Endothelial cell of umbilical vein (primary cell): ENCODE results near the gene C4orf17. TPM values are rescaled to one million over a fixed set of nuclear protein-coding genes. Genes with fewer than 3 reads are reported as not detected.
A peak's percentile ranks its signal among the peaks of the same experiment; 100 is the strongest.

Source experiments
- BruUV-seq: library from RNA; stranded (reverse); fragments of 400-500 nt; replicated peaks from 2 replicates; lab custom pipeline; 2021; lab: Mats Ljungman, UMichigan
- CTCF ChIA-PET: fragments of 300-600, 350-600 bp; sonication (Branson Sonifier 250); formaldehyde crosslinking; loops from one replicate; lab custom pipeline; 2021; ENCODE audit warnings: antibody characterized with exemption, inconsistent platforms; lab: Charles Lee
- POLR2A ChIA-PET: fragments of 300-600, 350-600 bp; sonication (Branson Sonifier 250); formaldehyde crosslinking; loops from one replicate; lab custom pipeline; 2021; ENCODE audit warnings: antibody characterized with exemption, inconsistent platforms; lab: Charles Lee
- DNase-seq: peaks from one replicate; pipeline ENCODE4 v3.0.0-alpha.2; 2011; ENCODE audit warnings: low read depth, low spot score
- FAIRE-seq: peaks from 2 replicates; lab custom pipeline; 2011; peaks lifted over from hg19 to GRCh38; lab: Jason Lieb, UNC
- H2AFZ ChIP-seq: 2 replicates; pipeline ENCODE4 v1.6.0; 2012; ENCODE audit warnings: low read depth, low read length, control low read depth, inconsistent platforms
- H3K27ac ChIP-seq: 2 replicates; pipeline ENCODE4 v1.5.1; 2011; ENCODE audit warnings: low read depth, mild to moderate bottlenecking, control low read depth, low read length, moderate library complexity; ENCODE audit not compliant: insufficient read depth
- H3K27me3 ChIP-seq, 2 experiments: 2 replicates each; pipeline versions ENCODE4 v1.6.0 to v1.6.1; 2011; ENCODE audit warnings: low read length in 2 of 2, mixed read lengths in 1 of 2; ENCODE audit not compliant: control insufficient read depth in 2 of 2, insufficient read depth in 2 of 2
- H3K36me3 ChIP-seq, 2 experiments: 2 replicates in 1 of 2; 3 replicates in 1 of 2; pipeline ENCODE4 v1.5.1; 2011; ENCODE audit warnings: low read length in 2 of 2, mild to moderate bottlenecking in 1 of 2, moderate library complexity in 1 of 2; ENCODE audit not compliant: control insufficient read depth in 2 of 2, insufficient read depth in 2 of 2; ENCODE audit errors: extremely low read depth in 1 of 2
- H3K4me1 ChIP-seq: 3 replicates; pipeline ENCODE4 v1.5.1; 2011; ENCODE audit warnings: mild to moderate bottlenecking, low read length; ENCODE audit not compliant: control insufficient read depth, insufficient read depth; ENCODE audit errors: extremely low read depth
- H3K4me2 ChIP-seq: 2 replicates; pipeline ENCODE4 v1.6.1; 2011; ENCODE audit warnings: low read length, control low read depth, mixed read lengths; ENCODE audit not compliant: insufficient read depth
- H3K4me3 ChIP-seq, 3 experiments: fragments of 200-600 bp in 1 of 3; sonication (generic), shearing (Covaris generic) in 1 of 3; replicated peaks in 1 of 3; 2 replicates each; pipeline ENCODE4 v1.5.1; 2011 to 2016; ENCODE audit warnings: control low read depth in 3 of 3, low read length in 3 of 3, mild to moderate bottlenecking in 2 of 3, inconsistent platforms in 1 of 3, low read depth in 1 of 3, moderate library complexity in 1 of 3; ENCODE audit not compliant: insufficient read depth in 1 of 3
- H3K79me2 ChIP-seq: 2 replicates; pipeline ENCODE4 v1.6.0; 2012; ENCODE audit warnings: low read length, inconsistent platforms; ENCODE audit not compliant: control insufficient read depth, insufficient read depth
- H3K9ac ChIP-seq: replicated peaks from 2 replicates; pipeline ENCODE3; 2011; ENCODE audit warnings: low read length, control low read depth; ENCODE audit not compliant: insufficient read depth; ENCODE audit errors: extremely low read depth
- H3K9me1 ChIP-seq: replicated peaks from 3 replicates; pipeline ENCODE4 v1.6.0; 2011; ENCODE audit warnings: mild to moderate bottlenecking, low read length; ENCODE audit not compliant: control insufficient read depth, insufficient read depth; ENCODE audit errors: extremely low read depth
- H3K9me3 ChIP-seq: replicated peaks from 2 replicates; pipeline ENCODE4 v1.5.1; 2012; ENCODE audit warnings: low read length, inconsistent platforms; ENCODE audit not compliant: control insufficient read depth, insufficient read depth
- H4K20me1 ChIP-seq: replicated peaks from 2 replicates; pipeline ENCODE3; 2011; ENCODE audit warnings: mild to moderate bottlenecking, low read length; ENCODE audit not compliant: control insufficient read depth, insufficient read depth; ENCODE audit errors: extremely low read depth
- CTCF ChIP-seq, 2 donors: IDR thresholded peaks; 1 replicate in 1 of 2; 2 replicates in 1 of 2; pipeline ENCODE4 v1.5.1; 2011; ENCODE audit warnings: low read length in 2 of 2, mild to moderate bottlenecking in 2 of 2, moderate library complexity in 2 of 2, control low read depth in 1 of 2, inconsistent platforms in 1 of 2, low read depth in 1 of 2; ENCODE audit not compliant: insufficient read depth in 1 of 2; ENCODE audit errors: extremely low read depth in 1 of 2
- EZH2 ChIP-seq: IDR thresholded peaks from 2 replicates; pipeline ENCODE4 v1.6.1; 2012; ENCODE audit warnings: borderline replicate concordance, low read depth, mild to moderate bottlenecking, moderate library complexity, low read length, inconsistent platforms; ENCODE audit not compliant: severe bottlenecking
- FOS ChIP-seq: IDR thresholded peaks from 2 replicates; pipeline ENCODE4 v1.6.1; 2011; ENCODE audit warnings: mild to moderate bottlenecking, low read length, moderate library complexity, borderline replicate concordance; ENCODE audit not compliant: insufficient read depth
- GATA2 ChIP-seq: IDR thresholded peaks from 2 replicates; pipeline ENCODE4 v1.7.0; 2011; ENCODE audit warnings: low read depth, mild to moderate bottlenecking, moderate library complexity, mixed read lengths, low read length; ENCODE audit not compliant: insufficient read length, insufficient read depth
- MAX ChIP-seq: IDR thresholded peaks from 2 replicates; pipeline ENCODE4 v1.6.1; 2011; ENCODE audit not compliant: insufficient read depth, insufficient read length
- MYC ChIP-seq: IDR thresholded peaks from one replicate; pipeline ENCODE4 v1.6.1; 2011; ENCODE audit warnings: mild to moderate bottlenecking, low read depth, low read length
- POLR2A ChIP-seq: IDR thresholded peaks from 2 replicates; pipeline ENCODE4 v1.6.1; 2012; ENCODE audit warnings: low read depth, mild to moderate bottlenecking, control low read depth, low read length
- POLR2AphosphoS5 ChIP-seq: IDR thresholded peaks from 2 replicates; pipeline ENCODE4 v1.6.1; 2012; ENCODE audit warnings: low read depth, mild to moderate bottlenecking, control low read depth, low read length, moderate library complexity; ENCODE audit not compliant: insufficient read depth
- dilution Hi-C: fragments of 300-500 bp; cut with MboI; formaldehyde crosslinking; loops from one replicate; pipeline ENCODE4 v1.15.0; 2019; ENCODE audit warnings: low sequenced_read_pairs; ENCODE audit not compliant: extremely low pct_ligation_motif_present
- intact Hi-C: fragments of 100-400 bp; cut with micrococcal nuclease; formaldehyde crosslinking; loops from one replicate; pipeline ENCODE4 v1.10.0; 2022
- polyA plus RNA-seq, 4 experiments: library from polyadenylated mRNA; depleted of rRNA in 3 of 4; stranded (reverse) in 3 of 4; unstranded in 1 of 4; fragments of >200 nt; gene quantifications; 2 replicates each; pipeline versions ENCODE4 v1.2.1 to v1.2.3, GENCODE V29; 2011 to 2012; ENCODE audit warnings: missing spikeins in 1 of 4
- total RNA-seq: library from RNA; stranded (reverse); gene quantifications from 2 replicates; pipeline ENCODE4 v1.2.3, GENCODE V29; 2021

C4orf17 gene
- total and polyA plus RNA-seq, 2 donors (not counting 3 experiments of a cell fraction or from before 2014, with no cell fraction given): not detected

- CTCF ChIA-PET: interaction anchor here (1.1 kb wide), 1 partner anchor 8 kb away, joined by 3 read pairs; no protein-coding TSS in a partner anchor
- POLR2A ChIA-PET: no interaction called here
- no TSS peak for BruUV-seq
- H3K27me3 ChIP-seq: no peaks in the 10 kb centered on the region
- FAIRE-seq (no peak), DNase-seq (peak; percentile 22)
- no peaks in the 10 kb centered on the region for H3K36me3 ChIP-seq
- no peaks in the 10 kb centered on the region for H4K20me1 ChIP-seq
- dilution Hi-C loops (no loop called here), intact Hi-C loops (no loop called here)
- H3K9me3 ChIP-seq: no peaks in the 10 kb centered on the region
- H3K4me3 ChIP-seq: no peak overlapping the region
- no peaks in the 10 kb centered on the region for H3K79me2 ChIP-seq
- H2AFZ ChIP-seq: no peak overlapping the region
- H3K4me1 ChIP-seq: no peaks in the 10 kb centered on the region
- no peak overlapping the region for H3K4me2 ChIP-seq
- no peak overlapping the region for H3K27ac ChIP-seq
- no peak overlapping the region for H3K9ac ChIP-seq
- no peaks in the 10 kb centered on the region for H3K9me1 ChIP-seq
- TF ChIP-seq MYC: no peak
- TF ChIP-seq POLR2AphosphoS5: no peak
- no peak for TF ChIP-seq MAX
- no peak for TF ChIP-seq CTCF (IDR thresholded peaks at IDR 0.05; ENCODE audit: extremely low read depth in 1 of 2, insufficient read depth in 1 of 2, low read depth in 1 of 2, low read length in 2 of 2)
- no peak for TF ChIP-seq GATA2
- TF ChIP-seq EZH2: no peak
- TF ChIP-seq POLR2A: no peak
- no peak for TF ChIP-seq FOS
Measured at GRCh38 chr4:99490286-99490685, 20.5 kb upstream of the C4orf17 start.
